Stimulated activated naive CD4-positive, alpha-beta T cell (primary cell): ENCODE results near the gene EHF.

Experiments used
- DNase-seq, 6 experiments: peaks; one replicate each; lab custom pipeline; 2025; lab: John Stamatoyannopoulos, UW

Gene EHF

GRCh38 chr11:34602245-34602644 is 18.6 kb upstream of the EHF start:
- DNase-seq: no peak

DNA sequence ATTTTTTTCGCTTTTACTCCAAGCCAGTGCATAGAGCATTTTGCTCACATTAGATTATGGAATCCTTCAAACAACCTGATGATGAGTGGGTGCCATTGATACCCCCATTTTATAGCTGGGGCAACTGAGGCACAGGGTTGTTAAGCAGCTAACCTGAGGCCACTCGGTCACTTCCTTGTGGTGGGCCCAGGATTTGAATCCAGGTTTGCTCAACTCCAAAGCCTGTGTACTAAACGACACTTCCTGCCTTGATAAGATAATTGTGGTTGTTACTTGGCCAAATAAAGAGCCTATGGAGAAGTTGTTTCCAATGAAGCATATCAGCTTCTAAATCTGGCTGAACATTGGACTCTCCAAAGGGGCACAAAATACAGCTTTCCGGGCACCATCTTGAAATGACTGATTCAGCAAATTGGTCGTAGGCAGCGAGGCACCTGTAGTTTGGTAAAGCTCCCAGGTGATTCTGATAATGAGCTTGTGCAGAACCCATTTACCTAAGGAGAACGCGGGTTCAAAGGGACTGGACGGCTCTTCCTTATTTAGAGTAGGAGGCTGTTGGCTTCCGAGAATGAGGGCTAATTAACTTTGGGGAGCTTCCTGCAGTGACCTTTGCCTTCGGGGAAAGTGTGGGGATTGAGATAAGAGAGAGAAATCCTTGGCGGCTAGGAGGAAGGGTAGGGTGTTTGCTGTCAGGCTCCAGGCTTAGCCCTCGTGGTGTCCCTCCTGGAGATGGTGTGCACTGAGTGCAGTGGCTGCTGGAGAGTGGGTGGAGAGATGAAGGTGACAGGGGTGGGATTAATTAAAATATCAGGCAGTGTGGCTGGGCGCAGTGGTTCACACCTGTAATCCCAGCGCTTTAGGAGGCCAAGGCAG is 17.5 kb upstream of the EHF start:
- DNase-seq: no peak

- no peak for DNase-seq
Observed at GRCh38 chr11:34604145-34604544, 16.7 kb upstream of the EHF start.

DNA sequence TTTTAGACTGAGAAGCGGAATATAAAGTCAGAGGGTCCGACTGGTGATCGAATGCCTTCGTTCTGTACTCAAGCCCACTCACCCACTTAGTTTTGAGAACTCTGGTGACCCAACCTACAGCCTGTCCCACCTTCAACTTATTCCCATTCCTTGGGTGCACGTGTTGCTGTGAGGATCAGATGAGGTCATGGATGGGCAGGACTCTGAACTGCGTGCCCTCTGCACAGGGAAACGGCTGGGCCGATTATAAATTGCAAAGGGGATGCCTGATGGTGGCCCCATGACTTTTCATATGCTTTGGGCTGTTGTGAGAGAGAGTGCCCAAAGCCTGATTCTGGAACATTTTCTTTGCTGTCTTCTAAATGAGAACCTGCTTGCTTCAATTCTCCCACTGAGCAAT is 16.0 kb upstream of the EHF start:
- no peak for DNase-seq

DNA sequence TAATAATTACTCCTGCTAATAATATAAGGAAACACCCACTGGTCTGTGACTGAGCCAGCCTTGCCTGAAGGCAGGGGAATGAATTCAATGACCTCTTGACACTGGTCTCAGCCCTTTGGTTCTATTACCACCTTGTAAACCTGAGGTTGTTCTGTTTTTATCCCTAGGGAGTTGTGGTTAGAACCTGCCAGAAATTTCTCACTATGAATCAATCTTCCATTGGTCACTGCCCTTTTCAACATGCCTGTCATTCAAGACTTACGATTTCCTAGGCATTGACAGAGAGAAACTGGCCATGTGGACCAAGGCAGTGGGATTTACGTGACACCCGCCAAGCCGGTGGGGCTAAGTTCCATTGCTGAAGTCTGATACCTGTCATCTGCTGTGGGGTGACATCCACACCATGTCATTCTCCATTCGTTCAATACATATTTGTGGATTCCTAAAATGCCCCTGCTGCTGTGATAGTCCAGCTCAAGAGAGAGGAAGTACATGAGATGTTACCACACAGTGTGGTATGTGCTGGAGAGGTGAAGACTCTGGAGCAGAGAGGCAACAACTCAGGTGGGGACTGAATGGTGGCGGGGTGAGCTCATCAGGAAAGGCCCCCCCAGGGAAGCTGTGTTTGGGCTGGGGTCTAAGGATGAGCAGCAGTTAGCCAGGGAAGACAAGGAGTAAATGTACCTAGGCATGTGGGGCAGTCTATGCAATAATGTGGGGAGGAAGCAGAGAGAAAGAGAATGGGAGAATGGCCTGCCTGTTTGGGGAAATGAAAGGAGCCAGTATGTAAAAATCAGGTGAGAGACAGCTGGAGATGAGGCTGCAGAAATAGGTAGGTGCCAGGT is 15.2 kb upstream of the EHF start:
- no peak for DNase-seq

- no peak for DNase-seq
Observed at GRCh38 chr11:34606326-34607120, 14.4 kb upstream of the EHF start.

- no peak for DNase-seq
Observed at GRCh38 chr11:34609187-34609751, 11.6 kb upstream of the EHF start.

DNA sequence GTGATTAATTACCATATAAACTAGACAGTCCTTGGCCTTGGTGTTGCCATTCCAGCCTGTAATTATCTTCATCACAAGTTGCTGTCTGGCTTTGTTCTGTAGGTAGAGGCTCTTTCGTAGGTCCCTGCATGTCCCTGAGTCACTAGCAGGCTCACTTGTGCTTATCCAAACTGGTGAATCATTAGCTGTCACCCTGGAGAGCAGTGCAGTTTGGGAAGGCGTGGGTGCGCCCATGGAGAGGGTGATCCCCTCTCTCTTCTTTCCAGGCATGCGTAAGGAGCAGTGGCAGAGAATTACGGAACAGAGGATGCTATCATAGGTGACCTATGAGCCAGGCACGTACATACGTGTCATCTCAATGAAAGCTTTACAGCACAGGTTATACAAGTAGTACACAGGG is 11.0 kb upstream of the EHF start:
- no peak for DNase-seq

- DNase-seq: no peak
Observed at GRCh38 chr11:34610324-34611041, 10.4 kb upstream of the EHF start.

- no peak for DNase-seq
Observed at GRCh38 chr11:34613015-34613414, 7.9 kb upstream of the EHF start.

DNA sequence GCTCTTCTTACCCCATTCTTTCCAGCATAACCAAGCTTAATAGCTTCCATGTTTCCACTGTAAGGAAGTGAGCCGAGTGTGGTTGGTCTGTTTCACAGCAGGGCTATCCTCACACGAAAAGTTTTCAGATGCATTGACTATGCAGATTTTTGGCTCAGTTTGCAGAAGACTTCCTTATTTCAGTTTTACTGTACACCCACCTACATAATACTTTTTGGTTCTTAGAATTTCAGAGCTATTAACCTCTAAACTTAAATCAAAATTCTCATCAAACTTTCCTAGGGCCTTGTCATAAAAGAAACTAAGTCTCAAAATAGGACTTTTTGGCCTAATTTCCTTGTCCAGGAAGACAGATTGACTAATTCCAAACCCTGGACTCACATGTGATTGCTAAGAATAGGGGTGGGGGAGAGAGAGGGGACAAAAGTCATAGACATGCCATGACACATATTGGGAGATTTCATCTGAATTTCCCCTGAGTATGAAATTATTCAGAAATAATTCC is 7.3 kb upstream of the EHF start:
- no peak for DNase-seq

GRCh38 chr11:34614344-34615104 is 6.4 kb upstream of the EHF start:
- DNase-seq: no peak

DNA sequence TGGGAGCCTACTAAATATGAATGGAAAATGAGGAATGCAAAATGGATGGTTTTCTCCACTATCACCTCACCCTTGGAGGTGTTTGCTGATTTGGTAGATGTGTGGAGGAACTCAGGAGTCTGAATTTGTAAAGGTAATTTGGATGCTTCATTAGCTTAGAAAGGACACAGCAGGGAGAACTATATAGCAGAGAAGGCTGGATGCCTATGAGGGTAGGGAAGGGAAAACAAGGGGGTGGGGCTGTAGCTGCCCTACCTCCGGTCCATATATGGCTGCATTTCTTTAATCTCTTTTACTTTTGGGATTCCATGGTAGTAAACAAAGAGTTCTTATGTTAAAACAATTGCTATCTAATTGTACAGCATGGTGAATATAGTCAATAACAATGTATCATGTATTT is 4.8 kb upstream of the EHF start:
- no peak for DNase-seq

- DNase-seq: no peak
Observed at GRCh38 chr11:34616830-34617504, 3.9 kb upstream of the EHF start.

DNA sequence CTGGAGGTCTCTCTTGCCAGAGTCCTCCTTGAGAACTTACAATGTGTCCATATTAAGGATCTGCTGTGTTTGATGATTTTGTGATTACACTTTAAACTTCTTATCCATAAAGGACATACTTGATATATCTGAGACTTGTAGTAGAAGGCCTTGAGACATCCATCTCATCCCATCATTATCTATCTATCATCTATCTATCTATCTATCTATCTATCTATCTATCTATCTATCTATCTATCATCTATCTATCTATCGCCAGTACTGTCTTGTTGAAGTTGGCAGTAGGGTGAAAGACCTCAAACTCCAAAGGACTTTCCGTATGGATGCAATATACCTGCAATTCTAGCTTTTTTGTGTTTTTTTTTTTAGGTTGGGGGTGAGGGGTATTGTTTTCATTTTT is 2.5 kb upstream of the EHF start:
- DNase-seq: no peak

GRCh38 chr11:34619062-34619516 is 1.8 kb upstream of the EHF start:
- DNase-seq: no peak

- no peak for DNase-seq
Observed at GRCh38 chr11:34620202-34620601, 691 bp upstream of the EHF start.

GRCh38 chr11:34621876-34622275 is 983 bp downstream of the EHF start:
- no peak for DNase-seq

DNA sequence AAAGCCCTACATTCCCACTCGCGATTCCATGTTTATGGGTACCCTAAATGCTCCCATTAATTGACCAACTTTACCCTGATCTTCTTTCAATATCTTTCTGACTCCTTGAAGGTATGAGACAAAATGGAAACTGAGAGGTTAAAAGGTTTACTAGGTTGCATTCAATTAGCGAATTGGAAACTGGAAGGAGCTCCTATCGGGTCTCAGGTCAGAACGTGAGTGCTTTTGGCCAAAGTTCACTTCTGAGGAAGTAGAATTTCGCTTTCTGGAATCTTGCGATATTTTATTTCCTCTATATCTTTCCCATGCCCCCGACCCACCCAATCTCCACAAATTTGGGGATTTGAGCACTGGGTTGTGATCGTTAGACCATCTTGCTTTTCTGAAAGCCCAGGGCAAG is 2.6 kb downstream of the EHF start:
- no peak for DNase-seq

DNA sequence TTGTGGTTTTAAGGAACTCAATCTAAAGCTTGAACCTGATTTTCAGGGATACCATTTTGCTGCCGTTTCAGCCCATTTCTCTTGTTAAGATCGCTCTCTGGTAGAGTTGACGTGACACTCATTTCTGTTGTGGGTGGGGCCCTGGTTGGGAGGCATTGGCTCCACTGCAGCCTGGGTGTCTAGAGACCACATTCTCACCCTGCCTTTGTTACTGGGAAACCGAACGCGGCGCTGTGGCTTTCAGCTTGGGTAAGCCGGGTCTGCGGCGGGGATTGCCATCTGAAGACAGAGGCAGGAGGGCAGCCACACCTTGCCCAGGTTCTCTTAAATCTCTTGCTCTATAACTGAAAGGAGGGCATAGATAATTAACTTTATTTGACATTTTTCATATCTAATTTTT is 3.2 kb downstream of the EHF start:
- no peak for DNase-seq
